HG02970 (cell line): ENCODE measurements around the gene SAMSN1.

Source experiments
- ATAC-seq: cut with Tn5 transposase; IDR thresholded peaks from one replicate; pipeline ENCODE4 v1.9.1; 2021; ENCODE audit warnings: mild to moderate bottlenecking, moderate library complexity, moderate number of reproducible peaks; ENCODE audit not compliant: unreplicated experiment, low FRiP score

Gene SAMSN1

GRCh38 chr21:14545906-14546480 is at the start of gene SAMSN1:
Gene SAMSN1, minus strand, starts transcription at chr21:14546315. Its CDS starts 54 bp downstream, at chr21:14546261.
- ATAC-seq: peak; percentile 52

- no peak for ATAC-seq
These were observed 49.3 kb upstream of the SAMSN1 start for GRCh38 chr21:14595449-14595848.

GRCh38 chr21:14594967-14595366 is 48.9 kb upstream of the SAMSN1 start:
- no peak for ATAC-seq

DNA sequence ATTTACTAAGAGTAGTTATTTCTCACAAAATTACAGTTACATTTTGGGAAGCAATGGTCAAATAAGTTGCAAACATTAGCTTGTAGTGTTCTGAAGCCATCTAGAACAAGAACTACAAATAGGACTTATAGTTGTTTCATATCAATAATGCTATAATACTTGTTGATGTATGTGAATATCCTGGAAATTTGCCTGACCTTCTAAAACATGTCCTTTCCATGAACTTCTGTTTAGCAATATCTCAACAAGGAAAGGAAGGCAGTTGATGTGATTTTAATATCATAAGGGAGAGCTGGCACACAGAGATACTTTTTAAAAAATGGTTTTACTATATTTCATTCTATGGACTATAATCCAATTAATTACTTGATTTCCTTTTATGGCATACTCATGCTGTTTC is 47.1 kb upstream of the SAMSN1 start:
- no peak for ATAC-seq

GRCh38 chr21:14592296-14593000 is 46.3 kb upstream of the SAMSN1 start:
- ATAC-seq: no peak

GRCh38 chr21:14591882-14592281 is 45.8 kb upstream of the SAMSN1 start:
- ATAC-seq: no peak

- ATAC-seq: no peak
These were observed 45.3 kb upstream of the SAMSN1 start for GRCh38 chr21:14591377-14591776.

GRCh38 chr21:14589855-14590563 is 43.9 kb upstream of the SAMSN1 start:
- ATAC-seq: peak; percentile 58

- no peak for ATAC-seq
These were observed 41.2 kb upstream of the SAMSN1 start for GRCh38 chr21:14587266-14587665.

DNA sequence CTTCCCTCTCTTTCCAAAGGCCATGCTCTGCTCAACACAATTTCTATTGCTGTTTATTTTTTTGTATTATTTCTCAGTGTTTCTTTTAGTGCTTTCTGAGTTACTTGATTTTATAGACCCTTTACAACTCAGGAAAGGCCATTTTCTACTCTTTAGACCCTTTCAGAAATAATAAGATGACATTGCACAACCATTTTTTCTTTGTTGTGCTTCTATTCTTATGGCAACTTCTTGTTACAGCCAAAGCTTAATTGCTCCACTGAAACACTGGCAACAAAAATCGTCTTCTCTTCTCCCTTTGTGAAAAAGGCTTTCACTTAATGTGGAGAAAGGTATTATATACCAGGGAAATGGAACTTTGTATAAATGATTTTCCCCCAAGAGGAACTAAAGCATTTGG is 39.0 kb upstream of the SAMSN1 start:
- ATAC-seq: no peak

- no peak for ATAC-seq
These were observed 38.4 kb upstream of the SAMSN1 start for GRCh38 chr21:14584357-14585095.

DNA sequence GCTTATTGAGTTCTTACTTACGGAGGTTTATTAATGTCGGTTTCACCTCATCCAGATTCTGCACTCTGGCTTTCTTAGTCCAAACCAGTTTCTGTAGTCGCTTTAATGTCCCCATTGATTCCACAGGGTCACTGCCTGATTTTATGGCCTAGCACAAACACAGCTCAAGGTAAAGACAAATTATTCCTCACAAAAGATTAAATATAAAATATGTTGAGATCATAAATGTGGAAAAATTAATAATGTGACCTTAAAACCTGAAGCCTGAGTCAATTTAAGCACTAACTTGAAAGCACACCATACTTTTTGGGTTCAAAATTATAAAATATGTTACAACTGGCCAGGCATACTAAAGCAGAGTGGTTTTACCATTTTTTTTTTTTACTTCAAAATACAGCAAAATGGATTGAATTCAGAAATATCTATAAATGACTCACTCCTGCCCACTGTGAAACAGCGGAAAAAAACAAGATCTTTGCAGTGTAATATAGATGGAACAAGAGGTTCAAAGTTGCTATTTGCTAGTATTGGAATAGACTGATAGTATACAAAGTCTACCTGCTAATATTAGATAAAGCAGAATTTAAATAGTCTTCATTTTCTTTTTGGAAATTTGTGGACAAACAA is 37.6 kb upstream of the SAMSN1 start:
- ATAC-seq: no peak

DNA sequence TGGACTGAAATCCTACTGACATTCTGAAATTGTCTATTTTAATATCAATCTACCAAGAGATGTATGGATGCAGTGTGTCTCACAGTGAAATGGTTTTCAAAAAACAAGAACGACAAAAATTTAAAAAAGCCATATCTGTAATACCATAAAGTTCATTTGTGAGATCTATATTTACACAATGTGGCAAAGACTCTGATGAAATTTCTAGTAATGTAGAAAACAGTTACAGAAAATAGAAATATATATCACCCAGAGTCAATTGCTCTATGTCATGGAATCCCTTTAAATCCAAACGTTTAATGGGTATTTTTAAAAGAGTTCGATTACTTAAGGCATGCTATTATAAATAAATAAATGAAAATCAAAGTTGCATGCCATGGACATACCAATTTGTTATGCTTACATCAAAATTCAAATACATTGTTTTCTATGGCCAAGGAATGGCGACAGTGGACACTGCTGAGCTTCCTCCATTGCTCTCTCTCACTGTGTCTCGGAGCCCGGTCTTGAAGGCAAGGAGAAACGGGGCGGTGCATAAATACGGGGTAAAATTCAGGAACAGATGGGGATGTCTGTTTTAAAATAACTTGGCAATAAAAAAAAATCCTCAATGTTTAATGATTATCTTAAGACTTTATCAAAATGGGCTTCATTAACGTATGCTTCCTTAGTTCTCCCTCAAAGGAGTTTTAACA is 37.0 kb upstream of the SAMSN1 start:
- ATAC-seq: no peak

- no peak for ATAC-seq
These were observed 35.9 kb upstream of the SAMSN1 start for GRCh38 chr21:14581902-14582457.

DNA sequence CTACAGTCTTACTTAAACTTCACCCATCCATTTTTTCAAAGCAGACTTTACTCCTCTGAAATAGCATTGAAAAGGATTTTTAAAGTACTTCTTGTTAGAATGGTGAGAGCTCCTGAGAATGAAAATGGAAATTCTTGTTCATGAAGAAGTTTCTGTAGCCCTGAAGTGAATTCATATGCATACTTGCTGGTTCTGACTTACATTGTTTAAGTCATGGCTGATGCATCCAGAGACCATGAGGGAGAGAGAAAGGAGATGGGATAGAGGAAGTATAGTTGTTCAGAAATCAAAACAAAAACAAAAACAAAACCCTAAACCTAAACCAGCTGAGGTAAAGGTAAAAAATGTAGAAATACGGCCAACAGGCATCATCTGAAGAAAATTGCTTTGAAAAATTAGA is 27.1 kb upstream of the SAMSN1 start:
- ATAC-seq: no peak

- ATAC-seq: no peak
These were observed 26.2 kb upstream of the SAMSN1 start for GRCh38 chr21:14572204-14572780.

- ATAC-seq: no peak
These were observed 23.8 kb upstream of the SAMSN1 start for GRCh38 chr21:14569868-14570267.

- ATAC-seq: no peak
These were observed 23.0 kb upstream of the SAMSN1 start for GRCh38 chr21:14569026-14569621.
